IMR-90 (cell line): Measurements from ENCODE around the gene USP6NL. TPM values are rescaled to one million over a fixed set of nuclear protein-coding genes. Genes with fewer than 3 reads are reported as not detected.

Source experiments
- ATAC-seq: fragments of 200-7000 bp; cut with Tn5 transposase; 2 replicates; pipeline ENCODE4 v1.9.1; 2020; ENCODE audit warnings: low read depth, mild to moderate bottlenecking, moderate library complexity
- BruUV-seq: library from RNA; stranded (reverse); fragments of 400-500 nt; replicated peaks from 2 replicates; lab custom pipeline; 2021; lab: Mats Ljungman, UMichigan
- CTCF ChIA-PET: fragments of 300-600 bp; formaldehyde crosslinking; extraction: SDS; loops from one replicate; lab custom pipeline; 2021; ENCODE audit warnings: antibody characterized with exemption; lab: Yijun Ruan, JAX
- POLR2A ChIA-PET: fragments of 300-600 bp; sonication (Branson Sonifier 250); formaldehyde crosslinking; loops from one replicate; lab custom pipeline; 2022; ENCODE audit warnings: antibody characterized with exemption; ENCODE audit not compliant: unreplicated experiment; lab: Charles Lee
- DNase-seq: peaks from one replicate; pipeline ENCODE4 v3.0.0; 2013
- H2AFZ ChIP-seq: replicated peaks from 2 replicates; pipeline ENCODE3; 2013; ENCODE audit warnings: low read length, mild to moderate bottlenecking; ENCODE audit not compliant: poor library complexity
- H2AK5ac ChIP-seq: 2 replicates; pipeline ENCODE4 v1.6.1; 2013; ENCODE audit warnings: low read depth, low read length, inconsistent platforms
- H2AK9ac ChIP-seq: replicated peaks from 2 replicates; pipeline ENCODE3; 2013; ENCODE audit warnings: mild to moderate bottlenecking, low read depth, low read length, moderate library complexity; ENCODE audit not compliant: poor library complexity
- H2BK120ac ChIP-seq: 2 replicates; pipeline ENCODE4 v1.6.1; 2013; ENCODE audit warnings: low read depth, low read length, inconsistent platforms
- H2BK15ac ChIP-seq: 3 replicates; pipeline ENCODE4 v1.6.1; 2013; ENCODE audit warnings: low read depth, low read length, inconsistent platforms
- H2BK20ac ChIP-seq: 2 replicates; pipeline ENCODE4 v1.6.1; 2013; ENCODE audit warnings: low read depth, mild to moderate bottlenecking, inconsistent platforms, low read length, moderate library complexity
- H2BK5ac ChIP-seq: 2 replicates; pipeline ENCODE4 v1.6.1; 2013; ENCODE audit warnings: mild to moderate bottlenecking, low read depth, low read length, inconsistent platforms; ENCODE audit not compliant: poor library complexity, severe bottlenecking
- H3K14ac ChIP-seq: replicated peaks from 2 replicates; pipeline ENCODE4 v1.6.1; 2013; ENCODE audit warnings: low read depth, low read length, inconsistent platforms
- H3K18ac ChIP-seq: 2 replicates; pipeline ENCODE4 v1.6.1; 2013; ENCODE audit warnings: low read depth, low read length, control low read depth
- H3K23ac ChIP-seq: 2 replicates; pipeline ENCODE4 v1.6.1; 2013; ENCODE audit warnings: low read depth, low read length, inconsistent platforms
- H3K27ac ChIP-seq: 2 replicates; pipeline ENCODE4 v1.5.1; 2013; ENCODE audit warnings: mild to moderate bottlenecking, control low read depth, low read length; ENCODE audit not compliant: insufficient read depth
- H3K27me3 ChIP-seq: 2 replicates; pipeline ENCODE4 v1.6.1; 2013; ENCODE audit warnings: low read length; ENCODE audit not compliant: control insufficient read depth, insufficient read depth
- H3K36me3 ChIP-seq: 2 replicates; pipeline ENCODE4 v1.6.1; 2013; ENCODE audit warnings: low read length, mixed read lengths; ENCODE audit not compliant: control insufficient read depth, insufficient read depth
- H3K4ac ChIP-seq: 2 replicates; pipeline ENCODE4 v1.6.1; 2013; ENCODE audit warnings: low read depth, low read length, inconsistent platforms
- H3K4me1 ChIP-seq: 2 replicates; pipeline ENCODE4 v1.6.1; 2013; ENCODE audit warnings: low read length, mixed read lengths; ENCODE audit not compliant: control insufficient read depth, insufficient read depth
- H3K4me2 ChIP-seq: 2 replicates; pipeline ENCODE4 v1.6.1; 2013; ENCODE audit warnings: low read depth, mild to moderate bottlenecking, control low read depth, low read length, moderate library complexity
- H3K4me3 ChIP-seq: 2 replicates; pipeline ENCODE4 v1.5.1; 2013; ENCODE audit warnings: low read depth, mild to moderate bottlenecking, control low read depth, low read length, moderate library complexity; ENCODE audit not compliant: insufficient read depth
- H3K56ac ChIP-seq: 2 replicates; pipeline ENCODE4 v1.6.1; 2013; ENCODE audit warnings: low read length, inconsistent platforms; ENCODE audit not compliant: insufficient read depth; ENCODE audit errors: extremely low read depth
- H3K79me1 ChIP-seq, 2 experiments: 2 replicates each; pipeline ENCODE4 v1.6.1; 2013; ENCODE audit warnings: low read length in 2 of 2, inconsistent platforms in 1 of 2, low read depth in 1 of 2
- H3K9ac ChIP-seq: 2 replicates; pipeline ENCODE4 v1.6.1; 2013; ENCODE audit warnings: low read depth, low read length, control low read depth
- H3K9me1 ChIP-seq: 2 replicates; pipeline ENCODE4 v1.6.1; 2013; ENCODE audit warnings: low read length, inconsistent platforms; ENCODE audit not compliant: insufficient read depth
- H3K9me3 ChIP-seq: 2 replicates; pipeline ENCODE4 v1.6.1; 2013; ENCODE audit warnings: low read length; ENCODE audit not compliant: control insufficient read depth, insufficient read depth
- H4K20me1 ChIP-seq: 2 replicates; pipeline ENCODE4 v1.6.1; 2013; ENCODE audit warnings: low read length, inconsistent platforms; ENCODE audit not compliant: insufficient read depth
- H4K5ac ChIP-seq: 2 replicates; pipeline ENCODE4 v1.6.1; 2013; ENCODE audit warnings: mild to moderate bottlenecking, low read depth, low read length, control low read depth
- H4K8ac ChIP-seq, 2 experiments: 2 replicates each; pipeline ENCODE4 v1.6.1; 2013; ENCODE audit warnings: low read depth in 2 of 2, low read length in 2 of 2, control low read depth in 1 of 2, inconsistent platforms in 1 of 2
- H4K91ac ChIP-seq: 2 replicates; pipeline ENCODE4 v1.6.1; 2013; ENCODE audit warnings: low read depth, low read length, inconsistent platforms; ENCODE audit not compliant: insufficient read depth
- BHLHE40 ChIP-seq: fragments of 150-350 bp; IDR thresholded peaks from 2 replicates; pipeline ENCODE4 v1.6.1; 2016; ENCODE audit warnings: mild to moderate bottlenecking, low read depth, low read length
- CEBPB ChIP-seq: IDR thresholded peaks from 2 replicates; pipeline ENCODE4 v1.6.1; 2012; ENCODE audit warnings: low read depth, low read length, improper control_type of control experiment
- CHD1 ChIP-seq: IDR thresholded peaks from 2 replicates; pipeline ENCODE4 v1.6.1; 2012; ENCODE audit warnings: low read depth, low read length, improper control_type of control experiment
- CTCF ChIP-seq: conservative IDR thresholded peaks from 2 replicates; pipeline ENCODE4 v1.5.1; 2012; ENCODE audit warnings: mild to moderate bottlenecking, low read depth, low read length, improper control_type of control experiment
- ELK1 ChIP-seq: fragments of 150-350 bp; IDR thresholded peaks from 2 replicates; pipeline ENCODE4 v1.6.1; 2016; ENCODE audit warnings: low read depth, mild to moderate bottlenecking, low read length, moderate library complexity, borderline replicate concordance
- MAFK ChIP-seq: IDR thresholded peaks from 2 replicates; pipeline ENCODE4 v1.6.1; 2012; ENCODE audit warnings: low read depth, low read length, improper control_type of control experiment
- MXI1 ChIP-seq: IDR thresholded peaks from 2 replicates; pipeline ENCODE4 v1.6.1; 2012; ENCODE audit warnings: low read depth, mild to moderate bottlenecking, low read length, moderate library complexity, borderline replicate concordance
- NFE2L2 ChIP-seq: fragments of 150-350 bp; IDR thresholded peaks from 2 replicates; pipeline ENCODE4 v1.6.1; 2016; ENCODE audit warnings: low read depth, mild to moderate bottlenecking, low read length
- RAD21 ChIP-seq: IDR thresholded peaks from 2 replicates; pipeline ENCODE4 v1.6.1; 2012; ENCODE audit warnings: low read length, improper control_type of control experiment
- SMC3 ChIP-seq: fragments of 150-350 bp; IDR thresholded peaks from 2 replicates; pipeline ENCODE4 v1.6.1; 2016; ENCODE audit warnings: low read depth, mild to moderate bottlenecking, antibody characterized with exemption, low read length, moderate library complexity
- WGBS, 2 experiments: methylation state at CpG; one replicate each; pipeline versions ENCODE4 v1.1.5 to v1.1.7; 2013; ENCODE audit warnings: missing lambda C conversion rate in 2 of 2; ENCODE audit not compliant: insufficient read length in 1 of 2; ENCODE audit errors: extremely low coverage in 2 of 2; 5-methylcytosine and 5-hydroxymethylcytosine counted together
- dilution Hi-C: fragments of 300-500 bp; cut with HindIII; formaldehyde crosslinking; loops from one replicate; pipeline ENCODE4 v1.14.3; 2018; ENCODE audit warnings: low sequenced_read_pairs; ENCODE audit not compliant: unreplicated experiment
- in situ Hi-C: fragments of 300-500 bp; cut with MboI; formaldehyde crosslinking; loops from 3 replicates; pipeline ENCODE4 v1.14.3; 2019; ENCODE audit warnings: low sequenced_read_pairs, inconsistent platforms, mixed read lengths
- intact Hi-C: fragments of 100-400 bp; cut with micrococcal nuclease; formaldehyde crosslinking; loops from 2 replicates; pipeline ENCODE4 v1.10.0; 2022
- polyA plus RNA-seq, 3 experiments: library from polyadenylated mRNA; depleted of rRNA; stranded (reverse); fragments of >200 nt; gene quantifications; 2 replicates each; pipeline ENCODE4 v1.2.3, GENCODE V29; 2012; ENCODE audit warnings: low replicate concordance in 1 of 3
- total RNA-seq: library from RNA; depleted of rRNA; stranded (reverse); fragments of >200 nt; gene quantifications from 2 replicates; pipeline ENCODE4 v1.2.3, GENCODE V29; 2012

The USP6NL gene
- total and polyA plus RNA-seq, 2 of the 4 experiments (the other 2 are of a cell fraction): 7.8 to 9.1 TPM

- Histone ChIP-seq H4K5ac (no peak overlapping the region), H3K23ac (no peak overlapping the region), H3K27me3 (peaks cover 8% of the 10 kb centered on the region; the same call in 1 of the 2 replicates), H3K14ac (no peak overlapping the region), H2AK5ac (no peak overlapping the region), H3K4me1 (no peaks in the 10 kb centered on the region), H2BK5ac (no peak overlapping the region), H4K8ac (no peak overlapping the region), H3K4ac (no peak overlapping the region), H3K79me1 (no peaks in the 10 kb centered on the region), H3K4me3 (no peak overlapping the region), H3K9me1 (no peaks in the 10 kb centered on the region), H2BK15ac (no peak overlapping the region), H2BK120ac (no peak overlapping the region), H2AFZ (peak overlapping the region; percentile 58), H2AK9ac (no peak overlapping the region), H3K18ac (no peak overlapping the region), H3K27ac (no peak overlapping the region), H2BK20ac (no peak overlapping the region), H3K9ac (no peak overlapping the region), H3K9me3 (no peaks in the 10 kb centered on the region), H3K56ac (no peak overlapping the region), H3K36me3 (no peaks in the 10 kb centered on the region), H4K20me1 (no peaks in the 10 kb centered on the region), H4K91ac (no peak overlapping the region), H3K4me2 (no peak overlapping the region)
- ATAC-seq (no peak), DNase-seq (no peak)
- BruUV-seq: no TSS peak
- in situ Hi-C loops: no loop called here
- dilution Hi-C loops: no loop called here
- WGBS, 2 experiments: 67% methylated on average over 11 of the region's 27 CpGs; no CpG with 5 or more reads in 1 of the 2 experiments
- TF ChIP-seq BHLHE40: no peak
- TF ChIP-seq ELK1: no peak
- TF ChIP-seq CTCF: no peak
- TF ChIP-seq CEBPB: no peak
- no peak for TF ChIP-seq RAD21
- TF ChIP-seq SMC3: no peak
- TF ChIP-seq MXI1: no peak
- no peak for TF ChIP-seq MAFK
- TF ChIP-seq CHD1: no peak
- no peak for TF ChIP-seq NFE2L2
- POLR2A ChIA-PET: no interaction called here
- CTCF ChIA-PET: interaction anchor here (0.5 kb wide), 1 partner anchor 458 kb away, joined by 4 read pairs; no protein-coding TSS in a partner anchor
- intact Hi-C loops: no loop called here
These were observed 166.8 kb downstream of the USP6NL start for GRCh38 chr10:11444531-11445228.
